HepG2 (cell line): Measurements from ENCODE around the gene CC2D1A. TPM values are rescaled to one million over a fixed set of nuclear protein-coding genes. Genes with fewer than 3 reads are reported as not detected.
A peak's percentile ranks its signal among the peaks of the same experiment; 100 is the strongest.

Experiments used
- GLI4 ChIP-seq: sonication (generic); formaldehyde crosslinking; IDR thresholded peaks from 2 replicates; pipeline ENCODE4 v1.5.1; 2020; ENCODE audit warnings: missing genetic modification reagents, mild to moderate bottlenecking, moderate library complexity, borderline replicate concordance
- LCORL ChIP-seq, 2 experiments: fragments of 450-650 bp in 1 of 2; sonication (generic) in 1 of 2; formaldehyde crosslinking in 1 of 2; IDR thresholded peaks; 2 replicates each; pipeline versions ENCODE4 v1.5.0 to v1.6.1; 2017 to 2020; ENCODE audit warnings: antibody characterized with exemption in 1 of 2, missing genetic modification reagents in 1 of 2
- MIER3 ChIP-seq: IDR thresholded peaks from 2 replicates; pipeline ENCODE4 v1.6.1; 2016; ENCODE audit warnings: missing compliant biosample characterization, borderline replicate concordance
- NR1H2 ChIP-seq: sonication (generic); formaldehyde crosslinking; IDR thresholded peaks from 2 replicates; pipeline ENCODE4 v1.8.1; 2022; ENCODE audit warnings: low read depth, missing genetic modification reagents, borderline replicate concordance
- PCBP1 ChIP-seq: fragments of 200-400 bp; formaldehyde crosslinking; IDR thresholded peaks from 2 replicates; pipeline ENCODE4 v1.6.1; 2017; ENCODE audit warnings: mild to moderate bottlenecking, low read depth, low read length, borderline replicate concordance
- SETDB1 ChIP-seq: sonication (generic); formaldehyde crosslinking; IDR thresholded peaks from 2 replicates; pipeline ENCODE4 v1.5.1; 2020; ENCODE audit warnings: missing genetic modification reagents, mild to moderate bottlenecking, borderline replicate concordance
- ZNF3 ChIP-seq: IDR thresholded peaks from 2 replicates; pipeline ENCODE4 v1.7.0; 2017; ENCODE audit warnings: inconsistent platforms
- ZNF451 ChIP-seq: sonication (generic); formaldehyde crosslinking; IDR thresholded peaks from 2 replicates; pipeline ENCODE4 v1.5.0; 2020; ENCODE audit warnings: mild to moderate bottlenecking, missing genetic modification reagents
- ZNF496 ChIP-seq: sonication (generic); formaldehyde crosslinking; IDR thresholded peaks from 2 replicates; pipeline ENCODE4 v1.8.1; 2023; ENCODE audit warnings: mild to moderate bottlenecking, moderate library complexity, missing genetic modification reagents; ENCODE audit not compliant: insufficient replicate concordance
- polyA plus RNA-seq, 8 experiments: library from polyadenylated mRNA; depleted of rRNA in 3 of 8; stranded (reverse) in 7 of 8; unstranded in 1 of 8; fragments of >200 nt; fragmentation: Illumina TruSeq in 4 of 8; extraction: Trizol in 4 of 8; gene quantifications; 2 replicates each; pipeline versions ENCODE4 v1.2.1 to v1.2.3, GENCODE V29; 2011 to 2016; ENCODE audit warnings: low read depth in 4 of 8, missing spikeins in 1 of 8, mixed read lengths in 1 of 8; ENCODE audit not compliant: insufficient read depth in 1 of 8
- total RNA-seq, 5 experiments: library from RNA; depleted of rRNA; stranded (reverse); fragments of >200 nt; fragmentation: Illumina TruSeq; extraction: Trizol; gene quantifications; 2 replicates each; pipeline ENCODE4 v1.2.3, GENCODE V29; 2016; ENCODE audit warnings: low read depth in 1 of 5
- TF ChIP-seq, protein P1 (sequence below): sonication (generic); formaldehyde crosslinking; IDR thresholded peaks from 2 replicates; pipeline ENCODE4 v1.4.0; 2020; ENCODE audit warnings: missing genetic modification reagents, borderline replicate concordance
- TF ChIP-seq, protein P2 (sequence below): sonication (generic); formaldehyde crosslinking; IDR thresholded peaks from 2 replicates; pipeline ENCODE4 v1.4.0; 2020; ENCODE audit warnings: mild to moderate bottlenecking, missing genetic modification reagents
- TF ChIP-seq, protein P3 (sequence below): sonication (generic); formaldehyde crosslinking; IDR thresholded peaks from 2 replicates; pipeline ENCODE4 v1.4.0; 2020; ENCODE audit warnings: mild to moderate bottlenecking, missing genetic modification reagents
- TF ChIP-seq, protein P4 (sequence below): sonication (generic); formaldehyde crosslinking; conservative IDR thresholded peaks from 2 replicates; pipeline ENCODE4 v1.8.0; 2022; ENCODE audit warnings: mild to moderate bottlenecking, moderate library complexity, missing genetic modification reagents

Gene CC2D1A
- total and polyA plus RNA-seq, 2 of the 13 experiments (the other 11 are each of a cell fraction or from before 2014, with no cell fraction given) = 9.7 to 11.5 TPM

DNA sequence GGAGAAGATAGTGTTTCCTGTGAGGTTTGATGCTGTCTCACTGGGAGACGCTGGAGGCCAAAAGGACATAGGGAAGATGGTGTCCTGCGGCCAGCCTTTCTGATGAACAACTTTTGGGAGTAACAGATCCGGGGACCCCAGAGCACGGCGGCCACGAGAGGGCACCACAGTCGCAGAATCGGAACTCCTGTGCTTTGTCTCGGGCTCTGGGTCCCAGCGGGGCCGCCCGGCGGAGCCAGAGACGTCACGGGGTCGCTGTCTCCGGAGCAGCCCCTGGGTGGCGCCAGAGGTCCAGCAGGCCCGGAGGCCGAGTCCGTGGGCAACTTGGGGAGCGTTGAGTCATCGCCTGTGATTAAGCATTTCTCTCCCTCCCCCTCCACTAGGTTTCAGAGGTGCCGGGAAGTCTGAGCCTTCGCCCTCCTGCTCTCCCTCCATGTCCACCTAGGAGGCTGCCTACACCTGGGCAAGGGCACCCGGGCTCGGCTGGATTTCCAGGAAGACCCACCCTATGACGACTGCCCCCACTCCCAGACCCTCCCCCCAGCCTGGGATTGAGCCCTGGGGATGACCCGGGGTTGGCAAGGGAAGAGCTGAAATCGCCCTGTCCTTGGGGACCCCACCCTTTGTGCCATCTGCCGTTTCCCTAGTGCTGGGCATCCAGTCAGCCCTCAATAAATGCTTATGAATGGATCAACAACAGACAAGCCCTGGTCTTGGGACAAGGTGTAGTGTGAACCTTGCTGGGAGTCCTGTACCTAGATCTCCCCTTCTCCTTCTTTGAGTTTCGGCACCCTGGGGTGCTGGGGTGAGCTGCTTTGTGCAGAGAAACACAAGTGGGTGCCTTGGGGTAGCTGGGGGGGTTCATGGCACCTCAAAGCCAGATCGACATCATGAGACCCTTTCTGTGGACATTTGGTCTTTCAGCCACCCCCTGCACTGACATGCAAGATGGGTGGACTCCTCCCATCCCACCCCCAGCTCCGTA, 25.6 kb upstream of the CC2D1A start (continued):
- TF ChIP-seq PCBP1 (no peak), GLI4 (no peak), ZNF496 (no peak), ZNF451 (CRISPR knock-in tag) (peak; percentile 70; the same call in 1 of the 2 replicates), ZNF3 (peak; percentile 82; the same call in 1 of the 2 replicates), MIER3 (CRISPR knock-in tag) (no peak), SETDB1 (no peak), LCORL (IDR thresholded peaks at IDR 0.05) (no peak), LCORL (CRISPR knock-in tag; IDR thresholded peaks at IDR 0.05) (peak; percentile 88), NR1H2 (CRISPR knock-in tag) (0 out of 2 replicates have a peak, but pooled peaks have one; percentile 36)
- TF ChIP-seq, protein P1, sequence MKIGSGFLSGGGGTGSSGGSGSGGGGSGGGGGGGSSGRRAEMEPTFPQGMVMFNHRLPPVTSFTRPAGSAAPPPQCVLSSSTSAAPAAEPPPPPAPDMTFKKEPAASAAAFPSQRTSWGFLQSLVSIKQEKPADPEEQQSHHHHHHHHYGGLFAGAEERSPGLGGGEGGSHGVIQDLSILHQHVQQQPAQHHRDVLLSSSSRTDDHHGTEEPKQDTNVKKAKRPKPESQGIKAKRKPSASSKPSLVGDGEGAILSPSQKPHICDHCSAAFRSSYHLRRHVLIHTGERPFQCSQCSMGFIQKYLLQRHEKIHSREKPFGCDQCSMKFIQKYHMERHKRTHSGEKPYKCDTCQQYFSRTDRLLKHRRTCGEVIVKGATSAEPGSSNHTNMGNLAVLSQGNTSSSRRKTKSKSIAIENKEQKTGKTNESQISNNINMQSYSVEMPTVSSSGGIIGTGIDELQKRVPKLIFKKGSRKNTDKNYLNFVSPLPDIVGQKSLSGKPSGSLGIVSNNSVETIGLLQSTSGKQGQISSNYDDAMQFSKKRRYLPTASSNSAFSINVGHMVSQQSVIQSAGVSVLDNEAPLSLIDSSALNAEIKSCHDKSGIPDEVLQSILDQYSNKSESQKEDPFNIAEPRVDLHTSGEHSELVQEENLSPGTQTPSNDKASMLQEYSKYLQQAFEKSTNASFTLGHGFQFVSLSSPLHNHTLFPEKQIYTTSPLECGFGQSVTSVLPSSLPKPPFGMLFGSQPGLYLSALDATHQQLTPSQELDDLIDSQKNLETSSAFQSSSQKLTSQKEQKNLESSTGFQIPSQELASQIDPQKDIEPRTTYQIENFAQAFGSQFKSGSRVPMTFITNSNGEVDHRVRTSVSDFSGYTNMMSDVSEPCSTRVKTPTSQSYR (CRISPR knock-in tag) = peak; percentile 79; the same call in 1 of the 2 replicates
- TF ChIP-seq, protein P2, sequence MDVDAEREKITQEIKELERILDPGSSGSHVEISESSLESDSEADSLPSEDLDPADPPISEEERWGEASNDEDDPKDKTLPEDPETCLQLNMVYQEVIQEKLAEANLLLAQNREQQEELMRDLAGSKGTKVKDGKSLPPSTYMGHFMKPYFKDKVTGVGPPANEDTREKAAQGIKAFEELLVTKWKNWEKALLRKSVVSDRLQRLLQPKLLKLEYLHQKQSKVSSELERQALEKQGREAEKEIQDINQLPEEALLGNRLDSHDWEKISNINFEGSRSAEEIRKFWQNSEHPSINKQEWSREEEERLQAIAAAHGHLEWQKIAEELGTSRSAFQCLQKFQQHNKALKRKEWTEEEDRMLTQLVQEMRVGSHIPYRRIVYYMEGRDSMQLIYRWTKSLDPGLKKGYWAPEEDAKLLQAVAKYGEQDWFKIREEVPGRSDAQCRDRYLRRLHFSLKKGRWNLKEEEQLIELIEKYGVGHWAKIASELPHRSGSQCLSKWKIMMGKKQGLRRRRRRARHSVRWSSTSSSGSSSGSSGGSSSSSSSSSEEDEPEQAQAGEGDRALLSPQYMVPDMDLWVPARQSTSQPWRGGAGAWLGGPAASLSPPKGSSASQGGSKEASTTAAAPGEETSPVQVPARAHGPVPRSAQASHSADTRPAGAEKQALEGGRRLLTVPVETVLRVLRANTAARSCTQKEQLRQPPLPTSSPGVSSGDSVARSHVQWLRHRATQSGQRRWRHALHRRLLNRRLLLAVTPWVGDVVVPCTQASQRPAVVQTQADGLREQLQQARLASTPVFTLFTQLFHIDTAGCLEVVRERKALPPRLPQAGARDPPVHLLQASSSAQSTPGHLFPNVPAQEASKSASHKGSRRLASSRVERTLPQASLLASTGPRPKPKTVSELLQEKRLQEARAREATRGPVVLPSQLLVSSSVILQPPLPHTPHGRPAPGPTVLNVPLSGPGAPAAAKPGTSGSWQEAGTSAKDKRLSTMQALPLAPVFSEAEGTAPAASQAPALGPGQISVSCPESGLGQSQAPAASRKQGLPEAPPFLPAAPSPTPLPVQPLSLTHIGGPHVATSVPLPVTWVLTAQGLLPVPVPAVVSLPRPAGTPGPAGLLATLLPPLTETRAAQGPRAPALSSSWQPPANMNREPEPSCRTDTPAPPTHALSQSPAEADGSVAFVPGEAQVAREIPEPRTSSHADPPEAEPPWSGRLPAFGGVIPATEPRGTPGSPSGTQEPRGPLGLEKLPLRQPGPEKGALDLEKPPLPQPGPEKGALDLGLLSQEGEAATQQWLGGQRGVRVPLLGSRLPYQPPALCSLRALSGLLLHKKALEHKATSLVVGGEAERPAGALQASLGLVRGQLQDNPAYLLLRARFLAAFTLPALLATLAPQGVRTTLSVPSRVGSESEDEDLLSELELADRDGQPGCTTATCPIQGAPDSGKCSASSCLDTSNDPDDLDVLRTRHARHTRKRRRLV (CRISPR knock-in tag) = 0 out of 2 replicates have a peak, but pooled peaks have one; percentile 60
- TF ChIP-seq, protein P3, sequence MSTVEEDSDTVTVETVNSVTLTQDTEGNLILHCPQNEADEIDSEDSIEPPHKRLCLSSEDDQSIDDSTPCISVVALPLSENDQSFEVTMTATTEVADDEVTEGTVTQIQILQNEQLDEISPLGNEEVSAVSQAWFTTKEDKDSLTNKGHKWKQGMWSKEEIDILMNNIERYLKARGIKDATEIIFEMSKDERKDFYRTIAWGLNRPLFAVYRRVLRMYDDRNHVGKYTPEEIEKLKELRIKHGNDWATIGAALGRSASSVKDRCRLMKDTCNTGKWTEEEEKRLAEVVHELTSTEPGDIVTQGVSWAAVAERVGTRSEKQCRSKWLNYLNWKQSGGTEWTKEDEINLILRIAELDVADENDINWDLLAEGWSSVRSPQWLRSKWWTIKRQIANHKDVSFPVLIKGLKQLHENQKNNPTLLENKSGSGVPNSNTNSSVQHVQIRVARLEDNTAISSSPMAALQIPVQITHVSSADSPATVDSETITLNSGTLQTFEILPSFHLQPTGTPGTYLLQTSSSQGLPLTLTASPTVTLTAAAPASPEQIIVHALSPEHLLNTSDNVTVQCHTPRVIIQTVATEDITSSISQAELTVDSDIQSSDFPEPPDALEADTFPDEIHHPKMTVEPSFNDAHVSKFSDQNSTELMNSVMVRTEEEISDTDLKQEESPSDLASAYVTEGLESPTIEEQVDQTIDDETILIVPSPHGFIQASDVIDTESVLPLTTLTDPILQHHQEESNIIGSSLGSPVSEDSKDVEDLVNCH (CRISPR knock-in tag) = no peak
- TF ChIP-seq, protein P4, sequence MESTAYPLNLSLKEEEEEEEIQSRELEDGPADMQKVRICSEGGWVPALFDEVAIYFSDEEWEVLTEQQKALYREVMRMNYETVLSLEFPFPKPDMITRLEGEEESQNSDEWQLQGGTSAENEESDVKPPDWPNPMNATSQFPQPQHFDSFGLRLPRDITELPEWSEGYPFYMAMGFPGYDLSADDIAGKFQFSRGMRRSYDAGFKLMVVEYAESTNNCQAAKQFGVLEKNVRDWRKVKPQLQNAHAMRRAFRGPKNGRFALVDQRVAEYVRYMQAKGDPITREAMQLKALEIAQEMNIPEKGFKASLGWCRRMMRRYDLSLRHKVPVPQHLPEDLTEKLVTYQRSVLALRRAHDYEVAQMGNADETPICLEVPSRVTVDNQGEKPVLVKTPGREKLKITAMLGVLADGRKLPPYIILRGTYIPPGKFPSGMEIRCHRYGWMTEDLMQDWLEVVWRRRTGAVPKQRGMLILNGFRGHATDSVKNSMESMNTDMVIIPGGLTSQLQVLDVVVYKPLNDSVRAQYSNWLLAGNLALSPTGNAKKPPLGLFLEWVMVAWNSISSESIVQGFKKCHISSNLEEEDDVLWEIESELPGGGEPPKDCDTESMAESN (CRISPR knock-in tag) = peak; percentile 46; the same call in 1 of the 2 replicates
